GM15510 (cell line): ENCODE data around the gene B3GALNT1.

ENCODE experiments used
- POLR2A ChIP-seq: IDR thresholded peaks from 3 replicates; pipeline ENCODE4 v1.6.1; 2011; ENCODE audit warnings: borderline replicate concordance; ENCODE audit not compliant: insufficient read length; ENCODE audit errors: extremely low read depth

The B3GALNT1 gene, protein sequence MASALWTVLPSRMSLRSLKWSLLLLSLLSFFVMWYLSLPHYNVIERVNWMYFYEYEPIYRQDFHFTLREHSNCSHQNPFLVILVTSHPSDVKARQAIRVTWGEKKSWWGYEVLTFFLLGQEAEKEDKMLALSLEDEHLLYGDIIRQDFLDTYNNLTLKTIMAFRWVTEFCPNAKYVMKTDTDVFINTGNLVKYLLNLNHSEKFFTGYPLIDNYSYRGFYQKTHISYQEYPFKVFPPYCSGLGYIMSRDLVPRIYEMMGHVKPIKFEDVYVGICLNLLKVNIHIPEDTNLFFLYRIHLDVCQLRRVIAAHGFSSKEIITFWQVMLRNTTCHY

DNA sequence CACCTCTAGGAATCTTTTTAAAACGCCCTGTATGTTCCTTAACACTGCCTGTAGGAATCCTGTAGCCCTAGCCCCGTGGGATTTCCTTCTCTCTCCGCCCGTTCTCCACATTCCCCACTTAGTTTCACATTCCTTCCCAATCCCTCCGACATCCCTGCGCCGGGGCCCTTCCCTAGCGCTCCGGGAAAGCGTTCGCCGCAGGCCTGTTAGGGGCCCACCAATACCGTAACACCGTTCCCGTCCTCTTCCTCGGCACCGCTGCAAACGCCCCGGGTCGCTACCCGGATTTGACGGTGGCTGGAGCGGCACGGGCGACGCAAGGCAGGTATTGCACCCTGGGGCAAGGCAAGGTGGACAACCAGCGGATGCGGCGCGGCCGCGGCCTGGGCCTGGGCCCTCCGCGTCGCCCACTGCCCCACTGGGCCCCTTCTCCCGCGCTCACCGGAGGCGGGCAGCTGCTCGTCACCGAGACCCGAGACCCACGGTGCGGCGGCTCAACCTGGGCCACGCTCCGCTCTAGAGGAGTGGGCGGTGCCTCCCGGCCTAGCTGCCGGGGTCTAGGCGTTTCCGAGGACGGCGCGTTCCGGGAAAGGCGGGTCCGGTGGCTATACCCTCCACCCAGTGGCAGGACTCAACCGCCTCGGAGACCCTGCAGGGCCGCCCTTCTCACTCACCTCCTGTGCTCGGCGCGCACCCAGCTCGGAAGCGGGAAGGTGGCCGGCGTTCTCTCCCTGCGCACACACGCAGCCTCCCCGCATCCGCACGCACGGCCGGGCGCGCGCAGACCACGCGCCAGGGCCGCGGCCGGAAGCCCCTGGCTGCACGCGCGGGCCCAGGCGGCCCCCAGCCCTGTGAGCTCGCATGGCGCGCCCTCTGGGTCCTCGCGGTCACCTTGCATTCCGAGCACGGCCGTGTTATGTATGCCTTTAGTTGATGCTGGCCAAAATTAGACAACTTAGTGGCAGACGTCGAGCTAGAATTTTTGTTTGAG lies at the start of gene B3GALNT1:
Gene B3GALNT1, minus strand, starts transcription at position 789 of the 991 bp plus-strand sequence. CDS start 18,595 bp downstream, outside the sequence.
- peak; percentile 14 for TF ChIP-seq POLR2A

GRCh38 chr3:161153480-161153879 lies 48.3 kb upstream of the B3GALNT1 start:
- no peak for TF ChIP-seq POLR2A

DNA sequence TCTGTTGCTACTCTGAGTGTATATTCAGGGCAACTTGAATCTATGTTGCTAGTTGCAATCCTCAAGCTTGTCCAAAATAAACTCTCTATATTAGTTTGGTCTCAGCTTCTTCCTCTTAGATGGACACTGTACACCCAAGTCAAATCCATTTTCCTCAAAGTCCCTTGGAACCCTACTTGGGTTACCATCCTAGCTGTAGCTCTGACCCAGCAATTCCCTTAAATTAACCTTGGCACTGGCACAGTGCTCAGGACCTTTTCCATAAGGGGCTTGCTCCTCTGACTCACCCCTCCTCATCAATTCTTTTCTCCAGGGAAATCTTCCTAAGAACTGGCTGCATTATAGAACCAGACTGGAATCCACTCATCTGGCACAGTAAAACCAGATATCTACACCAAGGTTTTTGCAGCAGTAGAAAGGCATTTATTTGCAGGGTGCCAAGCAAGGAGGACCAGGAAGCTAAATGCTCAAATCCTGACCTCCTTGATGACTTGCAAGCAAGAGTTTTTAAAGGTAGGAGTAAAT lies 44.9 kb upstream of the B3GALNT1 start:
- no peak for TF ChIP-seq POLR2A

- no peak for TF ChIP-seq POLR2A
Observed at GRCh38 chr3:161149529-161149928, 44.4 kb upstream of the B3GALNT1 start.

- TF ChIP-seq POLR2A: no peak
Observed at GRCh38 chr3:161148832-161149475, 43.8 kb upstream of the B3GALNT1 start.

DNA sequence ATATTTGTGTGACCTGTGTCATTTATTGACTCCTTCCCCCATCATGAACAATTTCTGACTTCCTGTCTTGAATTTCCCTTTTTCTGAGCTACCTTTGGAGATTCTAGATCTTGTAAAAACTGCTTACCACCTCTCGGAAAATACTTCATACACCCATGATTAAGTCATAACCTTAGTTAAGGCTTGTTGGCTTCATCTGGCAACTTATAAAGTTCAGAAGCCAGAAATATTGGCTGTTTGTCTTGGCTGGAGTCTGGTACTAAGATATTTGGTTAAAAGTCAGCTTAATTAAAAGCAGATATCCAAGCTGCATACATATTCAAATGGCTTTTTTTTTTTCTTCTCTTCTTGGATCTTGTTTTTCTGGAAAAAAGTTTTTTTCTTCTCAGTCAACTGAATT lies 37.3 kb upstream of the B3GALNT1 start:
- TF ChIP-seq POLR2A: no peak

GRCh38 chr3:161139686-161140085 lies 34.5 kb upstream of the B3GALNT1 start:
- no peak for TF ChIP-seq POLR2A

- no peak for TF ChIP-seq POLR2A
Observed at GRCh38 chr3:161137260-161137659, 32.1 kb upstream of the B3GALNT1 start.

- TF ChIP-seq POLR2A: no peak
Observed at GRCh38 chr3:161132391-161132790, 27.2 kb upstream of the B3GALNT1 start.

GRCh38 chr3:161126495-161126894 lies 21.3 kb upstream of the B3GALNT1 start:
- TF ChIP-seq POLR2A: no peak

DNA sequence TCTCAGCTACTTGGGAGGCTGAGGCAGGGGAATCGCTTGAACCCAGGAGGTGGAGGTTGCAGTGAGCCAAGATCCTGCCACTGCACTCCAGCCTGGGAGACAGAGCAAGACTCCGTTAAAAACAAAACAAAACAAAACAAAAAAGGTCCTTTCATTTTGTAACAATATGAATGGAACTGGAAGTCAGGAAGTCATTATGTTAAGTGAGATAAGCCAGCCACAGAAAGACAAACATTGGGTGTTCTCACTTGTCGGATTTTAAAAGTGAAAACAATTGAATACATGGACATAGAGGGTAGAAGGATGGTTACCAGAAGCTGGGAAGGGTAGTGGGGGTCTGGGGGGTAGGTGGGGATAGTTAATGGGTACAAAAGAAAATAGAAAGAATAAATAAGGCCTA lies 12.5 kb upstream of the B3GALNT1 start:
- TF ChIP-seq POLR2A: no peak

- no peak for TF ChIP-seq POLR2A
Observed at GRCh38 chr3:161108840-161109239, 3.7 kb upstream of the B3GALNT1 start.

DNA sequence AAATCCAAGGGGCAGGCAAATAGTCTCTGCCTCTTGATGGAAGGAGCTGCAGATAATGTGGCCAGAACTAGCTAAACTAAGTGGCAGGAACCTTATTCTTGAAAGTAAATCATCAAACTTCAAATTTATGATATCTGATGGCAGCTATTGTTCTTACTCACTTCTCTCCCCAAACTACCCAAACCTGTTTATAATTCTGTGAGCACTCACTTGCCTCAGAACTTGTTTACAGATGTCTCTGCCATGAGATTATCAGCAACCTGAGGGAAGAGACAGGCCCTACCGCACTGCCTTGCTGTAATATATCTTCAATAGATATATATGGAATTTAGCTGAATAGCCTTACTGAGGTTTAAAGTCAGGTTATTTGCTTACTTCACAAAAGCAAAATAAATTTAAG lies 2.2 kb upstream of the B3GALNT1 start:
- TF ChIP-seq POLR2A: no peak

GRCh38 chr3:161103776-161104385 lies 1.3 kb downstream of the B3GALNT1 start:
- TF ChIP-seq POLR2A: no peak
